HCT116 (cell line): ENCODE data around the gene DCTN5. TPM values are rescaled to one million over a fixed set of nuclear protein-coding genes. Genes with fewer than 3 reads are reported as not detected.

Source experiments
- ATAC-seq: fragments of 200-7000 bp; cut with Tn5 transposase; 2 replicates; pipeline ENCODE4 v1.9.1; 2020; ENCODE audit warnings: mild to moderate bottlenecking, moderate library complexity
- BruUV-seq: library from RNA; stranded (reverse); fragments of 400-500 nt; replicated peaks from 2 replicates; lab custom pipeline; 2021; lab: Mats Ljungman, UMichigan
- CTCF ChIA-PET: fragments of 300-600 bp; sonication (Branson Sonifier 250); formaldehyde crosslinking; loops from one replicate; lab custom pipeline; 2021; ENCODE audit warnings: antibody characterized with exemption; lab: Charles Lee
- POLR2A ChIA-PET: fragments of 300-600, 350-600 bp; sonication (Branson Sonifier 250); formaldehyde crosslinking; loops from one replicate; lab custom pipeline; 2021; ENCODE audit warnings: antibody characterized with exemption; lab: Charles Lee
- RAD21 ChIA-PET, 2 experiments: fragments of 300-600 bp; sonication (Branson Sonifier 250); formaldehyde crosslinking; loops; one replicate each; lab custom pipeline; 2023; ENCODE audit warnings: low total read pairs in 2 of 2; ENCODE audit not compliant: uncharacterized antibody in 2 of 2, unreplicated experiment in 2 of 2, low non-redundant PET in 1 of 2; lab: Charles Lee
- DNase-seq: peaks from one replicate; pipeline ENCODE4 v3.0.0-alpha.2; 2010; ENCODE audit warnings: low read depth, low spot score
- H2AFZ ChIP-seq: fragments of 200-600 bp; shearing (Covaris generic), sonication (generic); 2 replicates; pipeline ENCODE4 v1.6.1; 2017; ENCODE audit warnings: low read depth, mixed run types, mixed read lengths, antibody characterized with exemption, low read length; ENCODE audit not compliant: poor library complexity, severe bottlenecking
- H3K27ac ChIP-seq: 2 replicates; pipeline ENCODE4 v1.5.1; 2012; ENCODE audit warnings: low read depth, low read length
- H3K27me3 ChIP-seq: fragments of 200-600 bp; sonication (generic); 2 replicates; pipeline ENCODE4 v1.6.1; 2016; ENCODE audit warnings: mixed run types, low read length, mixed read lengths; ENCODE audit not compliant: insufficient read depth
- H3K36me3 ChIP-seq, 2 experiments: fragments of 200-500 bp in 1 of 2; fragments of 200-600 bp in 1 of 2; sonication (Bioruptor generic) in 1 of 2; sonication (generic) in 1 of 2; 2 replicates each; pipeline versions ENCODE4 v1.5.1 to v1.6.1; 2014 to 2016; ENCODE audit warnings: low read length in 2 of 2, inconsistent platforms in 1 of 2, mixed read lengths in 1 of 2, mixed run types in 1 of 2; ENCODE audit not compliant: insufficient read depth in 2 of 2, control insufficient read depth in 1 of 2
- H3K4me1 ChIP-seq, 2 experiments: fragments of 200-600 bp in 1 of 2; sonication (generic) in 1 of 2; 2 replicates each; pipeline versions ENCODE4 v1.5.1 to v1.6.1; 2012 to 2017; ENCODE audit warnings: low read length in 2 of 2, inconsistent platforms in 1 of 2, mild to moderate bottlenecking in 1 of 2, mixed read lengths in 1 of 2, mixed run types in 1 of 2, moderate library complexity in 1 of 2; ENCODE audit not compliant: insufficient read depth in 2 of 2, control insufficient read depth in 1 of 2
- H3K4me2 ChIP-seq: fragments of 200-600 bp; sonication (generic); 2 replicates; pipeline ENCODE4 v1.6.1; 2017; ENCODE audit warnings: mixed run types, low read length, mixed read lengths
- H3K4me3 ChIP-seq, 2 experiments: fragments of 200-600 bp in 1 of 2; sonication (generic) in 1 of 2; replicated peaks in 1 of 2; 2 replicates each; pipeline ENCODE4 v1.5.1; 2011 to 2016; ENCODE audit warnings: low read length in 2 of 2, control low read depth in 1 of 2, low read depth in 1 of 2, mild to moderate bottlenecking in 1 of 2, mixed read lengths in 1 of 2, mixed run types in 1 of 2
- H3K79me2 ChIP-seq: fragments of 200-600 bp; sonication (generic); 2 replicates; pipeline ENCODE4 v1.6.1; 2017; ENCODE audit warnings: mild to moderate bottlenecking, mixed run types, low read length, moderate library complexity, mixed read lengths; ENCODE audit not compliant: insufficient read depth
- H3K9ac ChIP-seq: fragments of 200-600 bp; sonication (generic); 2 replicates; pipeline ENCODE4 v1.6.1; 2016; ENCODE audit warnings: low read length, mixed read lengths
- H3K9me2 ChIP-seq: fragments of 200-600 bp; sonication (generic), shearing (Covaris generic); 2 replicates; pipeline ENCODE4 v1.6.1; 2017; ENCODE audit warnings: mixed run types, mild to moderate bottlenecking, moderate library complexity; ENCODE audit not compliant: insufficient read depth
- H3K9me3 ChIP-seq, 2 experiments: fragments of 200-500 bp in 1 of 2; fragments of 200-600 bp in 1 of 2; sonication (Bioruptor generic) in 1 of 2; sonication (generic) in 1 of 2; 2 replicates each; pipeline ENCODE4 v1.6.1; 2014 to 2017; ENCODE audit warnings: low read length in 2 of 2, mixed read lengths in 2 of 2, inconsistent platforms in 1 of 2, low read depth in 1 of 2, mild to moderate bottlenecking in 1 of 2, mixed run types in 1 of 2, moderate library complexity in 1 of 2; ENCODE audit not compliant: control insufficient read depth in 1 of 2, insufficient read depth in 1 of 2
- H4K20me1 ChIP-seq: fragments of 200-600 bp; sonication (generic), shearing (Covaris generic); 2 replicates; pipeline ENCODE4 v1.6.1; 2017; ENCODE audit warnings: mixed run types, mild to moderate bottlenecking, moderate library complexity; ENCODE audit not compliant: insufficient read depth
- EGR1 ChIP-seq: IDR thresholded peaks from 2 replicates; pipeline ENCODE4 v1.6.1; 2012; ENCODE audit warnings: low read depth
- ELF1 ChIP-seq: IDR thresholded peaks from 2 replicates; pipeline ENCODE4 v1.6.1; 2012; ENCODE audit warnings: low read depth, borderline replicate concordance
- EZH2 ChIP-seq: fragments of 200-600 bp; sonication (generic); IDR thresholded peaks from 2 replicates; pipeline ENCODE4 v1.6.1; 2017; ENCODE audit warnings: antibody characterized with exemption, mixed run types
- POLR2A ChIP-seq: IDR thresholded peaks from 2 replicates; pipeline ENCODE4 v1.7.0; 2011; ENCODE audit warnings: borderline replicate concordance; ENCODE audit not compliant: insufficient read depth, insufficient read length; ENCODE audit errors: extremely low read depth
- RAD21 ChIP-seq: IDR thresholded peaks from 2 replicates; pipeline ENCODE4 v1.6.1; 2012; ENCODE audit warnings: low read depth, mild to moderate bottlenecking
- SIN3A ChIP-seq: IDR thresholded peaks from 2 replicates; pipeline ENCODE4 v1.6.1; 2012; ENCODE audit warnings: low read depth
- TCF7L2 ChIP-seq: IDR thresholded peaks from 2 replicates; pipeline ENCODE4 v1.7.0; 2011; ENCODE audit warnings: borderline replicate concordance, inconsistent platforms; ENCODE audit not compliant: insufficient read depth, insufficient read length; ENCODE audit errors: extremely low read depth
- YY1 ChIP-seq: IDR thresholded peaks from 2 replicates; pipeline ENCODE4 v1.6.1; 2011; ENCODE audit warnings: low read length, low read depth, moderate library complexity, mild to moderate bottlenecking; ENCODE audit not compliant: insufficient replicate concordance; ENCODE audit errors: extremely low read depth
- ZFX ChIP-seq: fragments of 450-650 bp; IDR thresholded peaks from 2 replicates; pipeline ENCODE4 v1.6.1; 2017
- ZNF274 ChIP-seq: fragments of 200-500 bp; sonication (Bioruptor generic); IDR thresholded peaks from 2 replicates; pipeline ENCODE4 v1.6.1; 2014; ENCODE audit warnings: mild to moderate bottlenecking, low read depth, low read length, inconsistent platforms
- intact Hi-C: fragments of 100-400 bp; cut with micrococcal nuclease; formaldehyde crosslinking; loops from 2 replicates; pipeline ENCODE4 v1.10.0; 2022
- total RNA-seq: library from RNA; stranded (reverse); gene quantifications from one replicate; pipeline ENCODE4 v1.2.1, GENCODE V29; 2021; ENCODE audit not compliant: unreplicated experiment
- TF ChIP-seq, protein P1 (sequence below): IDR thresholded peaks from 2 replicates; pipeline ENCODE4 v1.6.1; 2012
- TF ChIP-seq, protein P2 (sequence below): IDR thresholded peaks from 2 replicates; pipeline ENCODE4 v1.6.1; 2012

Gene DCTN5
- total RNA-seq, 1 experiment from 2014 or later = 42.9 TPM

DNA sequence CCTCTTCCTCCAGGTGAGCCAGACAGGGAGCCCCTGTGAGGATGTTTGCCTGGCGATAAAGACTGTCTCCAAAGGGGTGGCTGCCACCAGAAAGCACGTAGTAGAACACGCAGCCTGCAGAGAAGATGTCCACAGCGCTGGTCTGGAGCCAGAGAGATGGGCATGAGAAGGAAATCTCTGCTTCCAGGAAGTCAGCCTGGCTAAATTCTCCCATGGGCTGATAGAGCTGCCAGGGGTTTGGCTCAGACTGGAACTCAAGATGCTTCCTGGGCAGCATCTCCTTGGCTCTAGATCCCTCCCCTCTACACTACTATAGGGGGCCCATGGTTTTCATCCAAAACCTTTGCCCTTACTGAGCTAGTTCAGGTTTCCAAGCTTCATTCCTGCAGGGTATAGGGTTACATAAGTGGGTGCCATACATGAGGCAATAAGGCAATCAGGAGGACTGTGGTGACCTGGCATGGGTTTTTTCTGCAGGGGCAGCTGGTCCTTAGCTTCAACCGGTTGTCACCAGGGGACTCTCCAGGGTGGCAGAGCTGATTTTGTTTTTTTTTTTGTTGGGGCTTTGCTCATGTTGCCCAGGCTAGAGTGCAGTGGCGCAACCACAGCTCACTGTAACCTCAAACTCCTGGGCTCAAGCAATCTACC is 51.0 kb downstream of the DCTN5 start:
- no TSS peak for BruUV-seq
- Histone ChIP-seq H3K27me3 (no peaks in the 10 kb centered on the region), H4K20me1 (no peaks in the 10 kb centered on the region), H3K4me3 (no peak overlapping the region), H3K36me3 (peaks cover 22 to 36% of the 10 kb centered on the region in 2 experiments; a peak in 3 of 4 replicates), H3K27ac (no peak overlapping the region), H3K4me2 (no peak overlapping the region), H2AFZ (no peak overlapping the region), H3K79me2 (peaks cover 2% of the 10 kb centered on the region; the same call in 1 of the 2 replicates), H3K9me3 (no peaks in the 10 kb centered on the region), H3K4me1 (peaks cover 0 to 5% of the 10 kb centered on the region in 2 experiments; a peak in 1 of 4 replicates), H3K9me2 (no peaks in the 10 kb centered on the region), H3K9ac (no peak overlapping the region)
- DNase-seq (no peak), ATAC-seq (no peak)
- ChIA-PET CTCF (interaction anchor here (1.5 kb wide), 1 partner anchor 318 kb away, joined by 4 read pairs; no protein-coding TSS in a partner anchor), RAD21 (no interaction called here), POLR2A (interaction anchor here (0.9 kb wide), 1 partner anchor 15 kb away, joined by 3 read pairs; no protein-coding TSS in a partner anchor)
- TF ChIP-seq ZNF274 (no peak), EZH2 (no peak), POLR2A (no peak), TCF7L2 (no peak), EGR1 (no peak), YY1 (no peak), ZFX (no peak), SIN3A (no peak), RAD21 (no peak), ELF1 (no peak)
- TF ChIP-seq, protein P1, sequence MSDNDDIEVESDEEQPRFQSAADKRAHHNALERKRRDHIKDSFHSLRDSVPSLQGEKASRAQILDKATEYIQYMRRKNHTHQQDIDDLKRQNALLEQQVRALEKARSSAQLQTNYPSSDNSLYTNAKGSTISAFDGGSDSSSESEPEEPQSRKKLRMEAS = no peak
- TF ChIP-seq, protein P2, sequence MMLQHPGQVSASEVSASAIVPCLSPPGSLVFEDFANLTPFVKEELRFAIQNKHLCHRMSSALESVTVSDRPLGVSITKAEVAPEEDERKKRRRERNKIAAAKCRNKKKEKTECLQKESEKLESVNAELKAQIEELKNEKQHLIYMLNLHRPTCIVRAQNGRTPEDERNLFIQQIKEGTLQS = no peak
- intact Hi-C loops = no loop called here
